WERI-Rb-1 (cell line): ENCODE measurements around the gene ZFP36L2.

ENCODE experiments used
- DNase-seq: peaks from one replicate; pipeline ENCODE4 v3.0.0-alpha.2; 2020
- H3K27ac ChIP-seq: fragments of 250-450 bp; sonication (Bioruptor Pico); 2 replicates; pipeline ENCODE4 v1.5.1; 2020; ENCODE audit warnings: mild to moderate bottlenecking, moderate library complexity
- H3K27me3 ChIP-seq: fragments of 250-450 bp; sonication (Bioruptor Pico); 2 replicates; pipeline ENCODE4 v1.5.1; 2021; ENCODE audit warnings: mild to moderate bottlenecking, low read depth, moderate library complexity; ENCODE audit not compliant: insufficient read depth, severe bottlenecking
- H3K36me3 ChIP-seq: fragments of 250-450 bp; sonication (Bioruptor Pico); 2 replicates; pipeline ENCODE4 v1.5.1; 2020; ENCODE audit warnings: mild to moderate bottlenecking, moderate library complexity
- H3K4me3 ChIP-seq: 2 replicates; pipeline ENCODE4 v1.5.1; 2011; ENCODE audit warnings: low read depth, mild to moderate bottlenecking, control low read depth, low read length
- H3K9me3 ChIP-seq: fragments of 250-450 bp; sonication (Bioruptor Pico); 2 replicates; pipeline ENCODE4 v1.5.1; 2021; ENCODE audit warnings: mild to moderate bottlenecking, moderate library complexity; ENCODE audit not compliant: severe bottlenecking
- TF ChIP-seq, protein P1 (sequence below): IDR thresholded peaks from 2 replicates; pipeline ENCODE4 v1.5.1; 2011; ENCODE audit warnings: low read depth, mild to moderate bottlenecking, control low read depth, inconsistent platforms, low read length

Gene ZFP36L2

DNA sequence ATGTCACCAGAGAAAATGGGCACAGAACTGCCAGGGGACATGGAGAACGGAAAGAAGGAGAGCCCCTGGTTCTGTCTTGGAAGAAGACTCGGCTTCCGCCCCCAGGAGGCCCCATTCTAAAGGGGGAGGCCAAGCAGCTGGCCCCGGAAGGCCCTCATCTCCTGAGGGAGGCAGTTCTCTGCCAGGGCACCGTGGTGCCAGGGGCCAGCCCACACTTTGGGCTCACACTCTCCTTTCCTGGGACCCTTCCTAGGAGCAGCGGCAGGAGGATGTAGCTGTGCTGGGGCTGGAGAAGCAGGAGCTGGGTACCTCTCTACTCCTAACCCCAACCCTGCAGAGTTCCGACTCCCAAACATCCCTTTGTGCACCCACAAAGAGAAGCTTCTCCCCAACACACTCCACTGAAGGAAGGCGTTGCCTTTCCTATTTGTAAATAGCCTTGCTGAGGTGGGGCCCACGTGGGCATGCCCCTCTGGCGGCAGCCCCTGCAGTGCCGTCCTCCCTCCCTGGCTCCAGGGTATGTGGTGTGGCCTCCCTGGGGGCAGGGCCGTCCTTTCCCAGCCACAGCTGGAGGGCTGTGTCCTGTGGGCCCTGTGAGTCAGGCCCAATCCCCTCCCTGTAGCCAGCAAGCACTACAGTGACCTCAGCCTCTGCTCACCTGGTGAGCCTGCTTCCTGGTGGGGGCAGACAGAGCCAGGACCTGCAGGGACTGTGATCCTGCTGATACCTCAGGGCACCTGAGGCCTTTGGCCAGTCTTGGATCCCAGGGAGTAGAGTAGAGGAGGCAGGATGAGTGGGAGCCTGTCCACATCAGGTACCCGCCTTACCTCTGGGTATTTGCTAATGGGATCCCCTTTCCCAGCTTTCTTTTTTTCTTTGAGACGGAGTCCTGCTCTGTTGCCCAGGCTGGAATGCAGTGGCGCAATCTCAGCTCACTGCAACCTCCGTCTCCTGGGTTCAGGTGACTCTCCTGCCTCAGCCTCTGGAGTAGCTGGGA lies 26.6 kb downstream of the ZFP36L2 start:
- H3K27me3 ChIP-seq, result no peaks in the 10 kb centered on the region
- H3K36me3 ChIP-seq, result no peaks in the 10 kb centered on the region
- H3K27ac ChIP-seq, result no peak overlapping the region
- peaks cover 3% of the 10 kb centered on the region for H3K9me3 ChIP-seq
- TF ChIP-seq, protein P1, sequence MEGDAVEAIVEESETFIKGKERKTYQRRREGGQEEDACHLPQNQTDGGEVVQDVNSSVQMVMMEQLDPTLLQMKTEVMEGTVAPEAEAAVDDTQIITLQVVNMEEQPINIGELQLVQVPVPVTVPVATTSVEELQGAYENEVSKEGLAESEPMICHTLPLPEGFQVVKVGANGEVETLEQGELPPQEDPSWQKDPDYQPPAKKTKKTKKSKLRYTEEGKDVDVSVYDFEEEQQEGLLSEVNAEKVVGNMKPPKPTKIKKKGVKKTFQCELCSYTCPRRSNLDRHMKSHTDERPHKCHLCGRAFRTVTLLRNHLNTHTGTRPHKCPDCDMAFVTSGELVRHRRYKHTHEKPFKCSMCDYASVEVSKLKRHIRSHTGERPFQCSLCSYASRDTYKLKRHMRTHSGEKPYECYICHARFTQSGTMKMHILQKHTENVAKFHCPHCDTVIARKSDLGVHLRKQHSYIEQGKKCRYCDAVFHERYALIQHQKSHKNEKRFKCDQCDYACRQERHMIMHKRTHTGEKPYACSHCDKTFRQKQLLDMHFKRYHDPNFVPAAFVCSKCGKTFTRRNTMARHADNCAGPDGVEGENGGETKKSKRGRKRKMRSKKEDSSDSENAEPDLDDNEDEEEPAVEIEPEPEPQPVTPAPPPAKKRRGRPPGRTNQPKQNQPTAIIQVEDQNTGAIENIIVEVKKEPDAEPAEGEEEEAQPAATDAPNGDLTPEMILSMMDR, result no peak
- DNase-seq, result no peak
- H3K4me3 ChIP-seq, result no peak overlapping the region

GRCh38 chr2:43198263-43198662 lies 28.1 kb downstream of the ZFP36L2 start:
- Histone ChIP-seq H3K9me3 (peaks cover 3% of the 10 kb centered on the region), H3K36me3 (no peaks in the 10 kb centered on the region), H3K27me3 (no peaks in the 10 kb centered on the region), H3K27ac (no peak overlapping the region), H3K4me3 (no peak overlapping the region)
- TF ChIP-seq, protein P1, result no peak
- DNase-seq, result no peak

- Histone ChIP-seq H3K4me3 (no peak overlapping the region), H3K9me3 (peaks cover 3% of the 10 kb centered on the region), H3K27me3 (no peaks in the 10 kb centered on the region), H3K27ac (no peak overlapping the region), H3K36me3 (no peaks in the 10 kb centered on the region)
- DNase-seq, result no peak
- TF ChIP-seq, protein P1, result no peak
These were observed 28.9 kb downstream of the ZFP36L2 start for GRCh38 chr2:43197588-43197896.

DNA sequence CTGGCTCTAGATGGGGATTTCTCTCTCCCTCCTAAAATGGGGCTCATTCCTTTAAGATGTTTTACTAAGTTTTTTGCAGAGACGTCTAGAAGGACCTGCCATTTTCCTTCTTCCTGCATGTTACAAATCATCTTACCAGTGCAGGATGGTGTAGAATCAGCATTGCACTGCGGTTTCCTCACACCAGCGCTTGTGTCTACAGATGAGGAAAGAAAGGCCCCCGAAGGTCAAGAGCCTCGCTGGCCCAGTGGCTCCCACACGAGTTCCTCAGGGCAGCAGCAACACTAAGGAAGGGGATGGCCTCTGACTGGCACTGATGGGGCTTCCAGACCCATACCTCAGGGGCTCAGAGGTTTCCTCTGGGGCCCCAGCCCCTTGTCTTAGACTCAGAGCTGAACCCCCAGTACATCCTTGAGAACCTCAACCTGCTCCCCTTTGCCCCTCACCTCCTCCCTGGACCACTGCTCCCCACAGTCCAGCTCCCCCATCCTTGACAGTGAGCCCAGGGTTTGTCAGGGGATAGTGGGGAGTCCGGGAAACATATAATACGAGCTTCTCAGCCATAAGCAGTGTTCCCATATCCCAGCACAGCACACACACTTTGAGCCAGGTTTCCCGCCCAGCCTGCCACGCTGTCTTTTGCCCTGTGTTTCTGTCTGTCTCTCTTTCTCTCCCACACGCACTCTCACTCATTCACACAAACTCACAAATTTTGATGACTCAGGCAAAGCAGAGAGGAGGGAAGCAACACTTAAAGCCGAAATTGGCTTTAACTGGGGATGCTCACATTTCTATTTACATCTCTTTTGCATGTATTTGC lies 29.4 kb downstream of the ZFP36L2 start:
- TF ChIP-seq, protein P1, result no peak
- DNase-seq, result no peak
- H3K27me3 ChIP-seq, result no peaks in the 10 kb centered on the region
- H3K27ac ChIP-seq, result no peak overlapping the region
- peaks cover 3% of the 10 kb centered on the region for H3K9me3 ChIP-seq
- no peaks in the 10 kb centered on the region for H3K36me3 ChIP-seq
- no peak overlapping the region for H3K4me3 ChIP-seq

DNA sequence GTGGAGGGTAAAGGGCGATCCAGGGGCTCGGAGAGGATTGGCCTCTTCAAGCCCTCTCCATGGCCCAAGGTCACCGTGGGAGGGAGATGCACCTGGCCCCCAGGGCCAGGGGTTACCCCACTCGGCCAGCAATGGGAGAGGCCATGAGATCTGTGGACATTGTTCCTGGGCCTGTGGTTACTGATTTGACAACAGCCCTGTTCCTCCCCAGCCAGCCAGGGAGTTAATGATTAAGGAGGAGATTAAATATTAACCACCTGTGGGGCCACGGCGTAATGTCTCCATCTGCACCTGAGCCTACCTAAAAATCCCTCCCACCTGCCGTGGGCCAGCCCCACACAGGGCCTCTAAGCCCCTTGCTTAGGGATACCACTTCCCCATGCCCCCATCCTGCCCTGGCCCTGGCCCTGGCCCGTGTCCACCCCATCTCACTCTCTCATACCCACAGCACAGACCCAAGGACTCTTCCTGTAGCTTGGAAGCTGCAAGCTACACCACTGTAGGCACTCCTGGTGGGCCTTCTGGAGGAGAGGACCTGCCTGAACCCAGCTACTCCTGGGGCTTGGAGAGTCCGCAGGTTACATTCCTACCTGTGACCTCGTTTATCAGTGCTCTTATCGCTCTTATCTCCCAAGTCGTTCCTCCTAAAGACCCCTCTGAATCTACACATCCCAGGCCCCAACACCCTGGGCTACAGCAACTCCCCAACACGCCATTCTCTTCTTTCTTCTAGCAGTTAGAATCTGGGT lies 32.1 kb downstream of the ZFP36L2 start:
- H3K9me3 ChIP-seq, result no peaks in the 10 kb centered on the region
- peak; percentile 29 for DNase-seq
- TF ChIP-seq, protein P1, result no peak
- no peaks in the 10 kb centered on the region for H3K27me3 ChIP-seq
- H3K36me3 ChIP-seq, result no peaks in the 10 kb centered on the region
- H3K4me3 ChIP-seq, result no peak overlapping the region
- H3K27ac ChIP-seq, result peak overlapping the region; percentile 15; the same call in 1 of the 2 replicates
